Endometrium (tissue), 2 donors: Measurements from ENCODE around the gene NPIPA1.
"Not testable (repeated sequence)": the region's sequence is repeated elsewhere in the genome, so short reads cannot be mapped to it uniquely, and the experiment has no call there.

ENCODE experiments used
- FAIRE-seq: peaks from 2 replicates; lab custom pipeline; 2012; peaks lifted over from hg19 to GRCh38; lab: Jason Lieb, UNC
- donor health status: control.
- donor health status: control.

NPIPA1 gene

DNA sequence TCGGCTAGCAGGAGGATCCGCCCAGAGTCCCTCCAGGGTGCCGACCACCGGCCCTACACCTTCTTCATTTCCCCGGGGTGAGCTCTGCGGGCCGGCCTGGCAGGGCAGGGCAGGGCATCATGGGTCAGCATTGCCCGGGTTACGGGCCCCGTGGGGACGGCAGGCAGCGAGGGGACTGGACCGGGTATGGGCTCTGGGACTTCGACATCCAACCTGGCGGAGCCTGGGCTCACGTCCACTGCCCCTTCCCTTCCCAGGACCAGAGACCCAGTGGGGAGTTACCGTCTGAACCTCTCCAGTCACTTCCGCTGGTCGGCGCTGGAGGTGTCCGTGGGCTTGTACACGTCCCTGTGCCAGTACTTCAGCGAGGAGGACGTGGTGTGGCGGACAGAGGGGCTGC lies 7.0 kb upstream of the NPIPA1 start:
- FAIRE-seq: not testable (repeated sequence)

DNA sequence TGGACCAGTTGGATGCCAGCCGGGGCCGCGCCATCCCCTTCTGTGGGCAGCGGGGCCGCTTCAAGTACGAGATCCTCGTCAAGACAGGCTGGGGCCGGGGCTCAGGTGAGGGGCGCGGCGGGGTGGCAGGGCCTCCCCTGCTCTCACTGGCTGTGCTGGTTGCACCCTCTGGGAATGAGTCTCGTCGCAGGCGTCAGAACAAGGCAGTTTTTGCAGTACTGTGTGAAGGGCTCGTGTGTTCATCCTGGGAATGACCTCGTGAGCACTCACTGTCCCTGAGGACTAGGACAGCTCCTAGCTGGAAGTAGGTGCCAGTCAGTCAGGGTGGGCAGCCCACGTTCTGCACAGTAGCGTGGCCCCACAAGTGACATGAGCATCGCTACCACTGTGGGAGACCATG lies 6.3 kb upstream of the NPIPA1 start:
- FAIRE-seq: not testable (repeated sequence)

DNA sequence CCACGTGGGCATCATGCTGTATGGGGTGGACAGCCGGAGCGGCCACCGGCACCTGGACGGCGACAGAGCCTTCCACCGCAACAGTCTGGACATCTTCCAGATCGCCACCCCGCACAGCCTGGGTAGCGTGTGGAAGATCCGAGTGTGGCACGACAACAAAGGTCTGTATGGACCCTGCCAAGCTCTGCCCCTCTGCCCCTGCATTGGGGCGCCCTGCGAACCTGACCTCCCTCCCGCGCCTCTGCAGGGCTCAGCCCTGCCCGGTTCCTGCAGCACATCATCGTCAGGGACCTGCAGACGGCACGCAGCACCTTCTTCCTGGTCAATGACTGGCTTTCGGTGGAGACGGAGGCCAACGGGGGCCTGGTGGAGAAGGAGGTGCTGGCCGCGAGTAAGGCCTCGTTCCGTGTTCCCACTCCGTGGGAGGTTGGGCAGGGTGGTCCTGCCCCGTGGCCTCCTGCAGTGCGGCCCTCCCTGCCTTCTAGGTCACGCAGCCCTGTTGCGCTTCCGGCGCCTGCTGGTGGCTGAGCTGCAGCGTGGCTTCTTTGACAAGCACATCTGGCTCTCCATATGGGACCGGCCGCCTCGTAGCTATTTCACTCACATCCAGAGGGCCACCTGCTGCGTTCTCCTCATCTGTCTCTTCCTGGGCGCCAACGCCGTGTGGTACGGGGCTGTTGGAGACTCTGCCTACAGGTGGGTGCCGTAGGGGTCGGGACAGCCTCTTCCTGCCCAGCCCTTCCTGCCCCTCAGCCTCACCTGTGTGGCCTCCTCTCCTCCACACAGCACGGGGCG lies 4.5 kb upstream of the NPIPA1 start:
- FAIRE-seq: not testable (repeated sequence)

DNA sequence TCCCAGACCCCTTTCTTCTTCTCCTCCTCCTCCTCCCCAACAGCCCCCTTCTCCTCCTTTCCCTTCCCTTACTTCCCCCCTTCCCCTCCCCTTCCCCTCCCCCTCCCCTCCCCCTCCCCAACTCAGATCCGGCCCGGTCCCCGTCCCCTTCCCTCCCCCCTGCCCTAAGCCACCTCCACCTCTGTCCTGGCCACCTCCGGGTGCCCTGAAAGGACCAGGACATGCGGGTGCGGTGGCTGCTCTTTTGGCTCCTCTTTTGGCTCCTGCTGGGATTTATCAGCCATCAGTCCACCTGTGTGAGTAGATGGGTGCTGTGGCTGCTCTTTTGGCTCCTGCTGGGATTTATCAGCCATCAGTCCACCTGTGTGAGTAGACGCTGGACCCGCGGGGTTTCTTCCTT lies 751 bp downstream of the NPIPA1 start:
- FAIRE-seq: not testable (repeated sequence)

DNA sequence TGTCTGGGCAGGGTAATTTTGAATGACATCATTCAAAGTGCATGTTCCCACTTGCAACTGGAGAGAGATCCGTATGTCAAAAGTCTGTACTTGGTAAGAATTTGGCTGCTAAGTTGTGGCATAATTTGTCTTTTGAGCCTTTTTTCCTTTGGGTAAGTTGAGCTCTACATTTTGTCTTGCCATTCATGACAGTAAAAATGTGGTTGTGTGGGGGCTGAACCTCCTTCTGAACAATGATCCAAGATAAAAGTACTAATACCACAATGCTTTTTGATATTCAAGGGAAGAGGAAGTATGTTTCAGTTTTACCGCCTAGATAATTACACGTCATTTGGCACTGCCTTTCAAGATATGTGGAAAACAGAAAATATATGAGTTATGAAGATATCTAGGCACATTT lies 5.4 kb downstream of the NPIPA1 start:
- FAIRE-seq: not testable (repeated sequence)

DNA sequence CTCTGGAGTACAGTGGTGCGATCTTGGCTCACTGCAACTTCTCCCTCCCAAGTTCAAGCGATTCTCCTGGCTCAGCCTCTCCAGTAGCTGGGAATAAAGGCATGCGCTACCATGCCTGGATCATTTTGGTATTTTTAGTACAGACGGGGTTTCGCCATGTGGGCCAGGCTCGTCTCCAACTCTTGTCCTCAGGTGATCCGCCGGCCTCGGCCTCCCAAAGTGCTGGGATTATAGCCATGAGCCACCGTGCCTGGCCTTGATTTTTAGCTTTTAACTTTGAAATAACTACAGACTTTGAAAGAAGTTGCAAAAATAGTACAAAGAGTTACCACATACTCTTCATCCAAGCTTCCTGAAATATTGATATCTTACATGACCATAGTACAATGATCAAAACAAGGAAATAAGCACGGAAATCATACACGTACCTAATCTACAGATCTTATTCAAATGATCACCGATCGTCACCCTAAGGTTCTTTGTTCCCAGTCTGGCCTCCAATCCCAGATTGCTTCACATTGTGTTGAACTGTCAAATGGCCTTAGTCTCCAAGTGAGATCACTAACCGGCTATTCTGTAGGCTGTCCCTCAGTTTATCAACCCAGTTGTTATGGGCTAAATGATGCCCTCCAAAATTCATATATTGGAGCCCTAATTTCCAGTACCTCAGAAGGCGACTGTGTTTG lies 18.4 kb downstream of the NPIPA1 start:
- no peak for FAIRE-seq

DNA sequence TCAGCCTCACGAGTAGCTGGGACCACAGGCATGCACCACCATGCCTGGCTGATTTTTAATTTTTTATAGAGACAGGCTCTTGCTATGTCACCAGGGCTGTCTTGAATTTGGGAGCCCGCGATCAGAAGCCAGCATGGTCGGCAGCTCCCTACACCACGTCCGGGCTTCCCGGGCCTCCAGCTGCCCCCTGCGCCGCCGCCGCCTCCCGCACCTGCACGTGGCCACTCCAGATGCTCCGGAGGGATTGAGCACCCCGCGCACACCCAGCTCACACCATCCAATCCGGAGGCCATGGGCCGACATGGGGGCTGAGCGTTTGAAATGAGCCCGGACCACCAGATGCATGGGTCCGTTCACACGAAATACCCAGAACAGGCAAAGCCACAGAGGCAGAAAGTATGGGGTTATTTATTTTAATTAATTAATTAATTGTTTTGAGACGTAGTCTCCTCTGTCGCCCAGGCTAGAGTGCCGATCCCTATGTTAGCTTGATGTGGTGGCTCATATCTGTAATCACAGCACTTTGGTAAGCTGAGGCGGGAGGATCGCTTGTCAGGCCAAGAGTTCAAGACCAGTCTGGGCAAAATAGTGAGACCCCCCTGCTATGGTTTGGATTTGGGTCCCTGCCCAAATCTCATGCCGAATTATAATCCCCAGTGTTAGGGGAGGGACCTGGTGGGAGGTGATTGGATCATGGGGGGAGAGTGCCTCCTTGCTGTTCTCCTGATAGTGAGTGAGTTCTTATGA lies 20.5 kb downstream of the NPIPA1 start:
- FAIRE-seq: no peak

DNA sequence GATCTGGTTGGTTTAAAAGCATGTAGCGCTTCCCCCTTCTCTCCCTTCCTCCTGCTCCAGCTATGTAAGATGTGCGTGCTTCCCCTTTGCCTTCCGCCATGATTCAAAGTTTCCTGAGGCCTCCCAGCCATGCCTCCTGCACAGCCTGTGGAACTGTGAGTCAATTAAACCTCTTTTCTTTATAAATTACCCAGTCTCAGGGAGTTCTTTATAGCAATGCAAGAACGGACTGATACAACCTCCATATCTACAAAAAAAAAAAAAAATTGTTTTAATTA lies 21.0 kb downstream of the NPIPA1 start:
- FAIRE-seq: no peak

DNA sequence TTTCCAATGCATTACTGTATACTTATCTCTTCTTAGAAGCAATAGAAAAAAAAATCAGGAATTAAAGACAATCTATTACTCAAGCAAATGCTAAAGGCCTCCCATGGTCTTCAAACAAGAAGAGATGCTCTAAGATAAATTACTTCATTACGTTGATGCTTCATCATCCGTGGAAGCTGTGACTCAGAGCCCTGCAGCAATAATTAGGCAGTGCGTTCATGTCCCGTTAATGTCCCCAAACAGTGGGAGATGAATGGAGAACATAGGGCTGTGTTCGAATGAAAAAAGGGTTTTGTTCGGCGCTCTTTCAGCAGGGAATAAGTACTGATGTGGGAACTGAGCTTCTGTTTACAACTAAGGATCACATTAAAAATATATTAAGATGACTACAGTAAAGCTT lies 21.7 kb downstream of the NPIPA1 start:
- FAIRE-seq: no peak

DNA sequence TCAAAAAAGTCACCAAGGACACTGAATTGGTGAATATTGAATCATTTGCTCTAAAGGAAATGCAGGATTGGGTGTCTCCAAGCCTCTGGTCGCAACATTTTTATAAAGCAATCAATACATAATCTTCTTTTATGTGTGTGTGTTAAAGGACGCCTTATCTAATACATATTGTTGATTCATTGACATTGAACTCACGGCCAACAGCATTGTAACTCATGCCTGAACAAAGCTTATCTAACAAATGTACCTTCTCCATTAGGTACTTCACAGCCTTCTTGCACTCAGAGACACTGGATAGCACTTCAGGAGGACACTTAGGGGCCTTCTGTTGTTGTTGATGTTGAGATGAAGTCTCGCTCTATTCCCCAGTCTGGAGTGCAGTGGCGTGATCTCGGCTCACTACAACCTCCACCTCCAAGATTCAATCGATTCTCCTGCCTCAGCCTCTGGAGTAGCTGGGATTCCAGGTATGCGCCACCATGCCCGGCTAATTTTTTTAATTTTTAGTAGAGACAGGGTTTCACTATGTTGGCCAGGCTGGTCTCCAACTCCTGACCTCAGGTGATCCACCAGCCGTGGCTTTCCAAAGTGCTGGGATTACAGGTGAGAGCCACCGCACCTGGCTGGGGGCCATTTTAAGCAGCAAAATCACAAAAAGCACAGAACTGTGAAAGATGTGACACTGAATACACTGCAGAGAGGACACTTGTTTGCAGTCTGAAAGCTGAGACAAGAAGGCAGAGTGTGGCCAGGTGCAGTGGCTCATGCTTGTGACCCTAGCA lies 24.4 kb downstream of the NPIPA1 start:
- no peak for FAIRE-seq

DNA sequence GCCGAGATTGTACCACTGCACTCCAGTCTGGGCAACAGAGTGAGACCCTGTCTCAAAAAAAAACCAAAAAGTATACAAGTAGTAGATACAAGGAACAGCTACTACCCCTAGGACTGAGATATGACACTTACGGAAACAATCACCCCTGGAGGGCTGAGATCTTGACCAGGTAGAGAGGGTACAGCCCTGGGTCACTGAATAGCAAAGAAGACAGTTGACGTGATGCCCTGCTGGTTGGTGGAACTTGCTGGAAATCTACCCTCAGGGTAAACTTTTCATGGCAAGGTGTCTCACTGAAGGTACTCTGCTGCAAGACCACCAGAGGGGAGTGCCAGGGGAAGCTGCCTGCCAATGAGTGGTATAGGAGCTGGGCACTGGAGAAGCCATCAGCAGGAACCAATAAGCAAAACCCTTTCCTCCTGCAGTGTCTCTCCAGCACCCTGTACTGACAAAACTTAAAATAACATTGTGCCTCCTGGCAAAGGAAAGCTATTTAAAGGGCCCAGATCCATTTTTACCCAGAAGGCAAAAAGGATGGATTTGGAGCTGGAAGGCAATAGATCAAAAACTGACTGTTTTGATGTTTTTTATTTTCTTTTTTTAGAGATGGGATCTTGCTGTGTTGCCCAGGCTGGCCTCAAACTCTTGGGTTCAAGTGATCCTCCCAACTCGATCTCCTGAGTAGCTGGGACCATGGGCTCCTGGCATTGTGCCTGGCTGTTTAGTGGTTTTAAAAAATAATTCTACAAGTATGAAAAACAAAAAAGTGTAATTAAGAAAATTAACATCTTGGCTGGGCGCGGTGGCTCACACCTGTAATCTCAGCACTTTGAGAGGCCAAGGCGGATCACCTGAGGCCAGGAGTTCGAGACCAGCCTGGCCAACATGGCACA lies 26.3 kb downstream of the NPIPA1 start:
- FAIRE-seq: no peak

DNA sequence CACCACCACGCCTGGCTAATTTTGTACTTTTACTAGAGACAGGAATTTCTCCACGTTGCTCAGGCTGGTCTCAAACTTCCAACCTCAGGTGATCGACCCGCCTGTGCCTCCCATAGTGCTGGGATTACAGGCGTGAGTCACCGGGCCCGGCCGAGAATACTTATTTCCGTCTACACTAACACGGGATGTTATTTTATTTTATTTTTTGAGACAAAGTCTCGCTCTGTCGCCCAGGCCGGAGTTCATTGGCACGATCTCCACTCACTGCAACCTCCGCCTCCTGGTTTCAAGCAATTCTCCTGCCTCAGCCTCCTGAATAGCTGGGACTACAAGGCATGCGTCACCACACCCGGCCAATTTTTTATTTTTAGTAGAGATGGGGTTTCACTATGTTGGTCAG lies 28.1 kb downstream of the NPIPA1 start:
- no peak for FAIRE-seq

DNA sequence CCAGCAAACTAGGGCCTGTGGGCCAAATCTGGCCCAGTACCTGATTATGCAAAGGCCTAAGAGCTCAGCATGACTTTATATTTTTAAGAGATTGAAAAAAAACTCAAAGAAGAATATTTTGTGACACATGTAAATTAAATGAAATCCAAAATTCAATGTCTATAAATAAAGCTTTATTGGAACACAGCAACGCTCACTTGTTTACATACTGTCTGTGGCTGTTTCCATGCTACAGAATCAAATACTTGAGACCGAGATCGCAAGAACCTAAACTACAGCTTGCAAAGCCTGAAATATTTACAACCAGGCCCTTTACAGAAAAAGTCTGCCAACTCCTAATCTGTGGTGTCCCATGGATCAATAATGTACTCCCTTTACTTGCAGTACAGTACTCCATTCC lies 32.6 kb downstream of the NPIPA1 start:
- FAIRE-seq: not testable (repeated sequence)

DNA sequence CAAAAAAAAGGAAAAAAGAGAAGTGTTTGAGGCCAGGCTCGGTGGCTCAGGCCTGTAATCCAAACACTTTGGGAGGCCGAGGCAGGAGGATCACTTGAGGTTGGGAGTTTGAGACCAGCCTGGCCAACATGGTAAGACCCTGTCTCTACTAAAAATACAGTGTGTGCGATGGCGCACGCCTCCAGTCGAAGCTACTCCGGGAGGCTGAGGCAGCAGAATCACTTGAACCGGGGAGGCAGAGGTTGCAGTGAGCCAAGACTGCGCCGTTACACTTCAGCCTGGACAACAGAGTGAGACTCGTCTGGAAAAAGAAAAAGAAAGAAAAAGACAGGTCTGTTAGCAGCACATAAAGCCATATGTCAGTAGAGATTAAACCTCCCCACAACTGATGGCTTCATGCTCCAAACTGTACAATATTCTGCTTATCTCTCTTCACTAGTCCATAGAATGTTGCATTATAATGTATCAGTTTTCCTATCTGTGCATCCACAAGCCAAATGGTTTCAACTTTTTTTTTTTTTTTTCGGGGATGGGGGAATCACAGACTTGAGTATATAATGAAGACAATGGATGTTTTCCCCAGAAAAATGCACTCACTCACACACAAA lies 34.5 kb downstream of the NPIPA1 start:
- FAIRE-seq: not testable (repeated sequence)

DNA sequence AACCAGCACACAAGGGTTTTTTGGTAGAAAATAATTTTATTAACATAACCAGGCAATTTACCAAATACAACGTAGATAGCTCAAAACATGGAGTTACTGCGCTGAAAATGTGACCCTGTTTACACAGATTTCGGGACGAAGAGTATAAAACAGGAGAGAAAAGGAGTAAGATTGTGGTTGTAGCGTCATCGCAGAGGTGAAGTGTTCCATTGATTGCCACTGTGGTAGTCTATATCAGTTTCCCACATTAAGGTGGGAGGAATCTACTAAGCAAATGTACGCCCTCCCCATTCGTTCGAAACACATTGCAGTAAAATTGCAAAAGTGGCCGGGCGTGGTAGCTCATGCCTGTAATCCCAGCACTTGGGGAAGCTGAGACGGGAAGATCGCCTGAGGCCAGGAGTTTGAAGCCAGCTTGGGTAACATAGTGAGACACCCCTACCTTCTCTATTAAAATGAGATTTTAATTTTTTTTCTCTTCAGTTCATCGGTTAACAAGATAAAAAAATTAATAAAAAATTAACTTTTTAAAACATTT lies 36.6 kb downstream of the NPIPA1 start:
- FAIRE-seq: not testable (repeated sequence)

DNA sequence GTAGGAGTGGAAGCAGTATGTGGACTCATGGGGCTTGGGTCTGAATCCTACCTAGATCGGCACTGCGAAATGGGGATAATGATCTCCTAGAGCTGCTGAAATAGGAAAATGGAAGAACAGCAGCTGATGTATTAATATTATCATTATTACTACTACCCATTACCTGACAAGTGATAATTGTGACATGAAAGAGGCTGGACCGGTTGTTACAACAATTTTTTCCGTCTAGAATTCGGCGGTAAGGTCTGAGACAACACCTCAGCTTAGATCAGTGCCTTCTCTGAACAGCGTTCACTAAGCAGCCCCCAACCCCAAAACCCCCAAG lies 37.0 kb downstream of the NPIPA1 start:
- not testable (repeated sequence) for FAIRE-seq

DNA sequence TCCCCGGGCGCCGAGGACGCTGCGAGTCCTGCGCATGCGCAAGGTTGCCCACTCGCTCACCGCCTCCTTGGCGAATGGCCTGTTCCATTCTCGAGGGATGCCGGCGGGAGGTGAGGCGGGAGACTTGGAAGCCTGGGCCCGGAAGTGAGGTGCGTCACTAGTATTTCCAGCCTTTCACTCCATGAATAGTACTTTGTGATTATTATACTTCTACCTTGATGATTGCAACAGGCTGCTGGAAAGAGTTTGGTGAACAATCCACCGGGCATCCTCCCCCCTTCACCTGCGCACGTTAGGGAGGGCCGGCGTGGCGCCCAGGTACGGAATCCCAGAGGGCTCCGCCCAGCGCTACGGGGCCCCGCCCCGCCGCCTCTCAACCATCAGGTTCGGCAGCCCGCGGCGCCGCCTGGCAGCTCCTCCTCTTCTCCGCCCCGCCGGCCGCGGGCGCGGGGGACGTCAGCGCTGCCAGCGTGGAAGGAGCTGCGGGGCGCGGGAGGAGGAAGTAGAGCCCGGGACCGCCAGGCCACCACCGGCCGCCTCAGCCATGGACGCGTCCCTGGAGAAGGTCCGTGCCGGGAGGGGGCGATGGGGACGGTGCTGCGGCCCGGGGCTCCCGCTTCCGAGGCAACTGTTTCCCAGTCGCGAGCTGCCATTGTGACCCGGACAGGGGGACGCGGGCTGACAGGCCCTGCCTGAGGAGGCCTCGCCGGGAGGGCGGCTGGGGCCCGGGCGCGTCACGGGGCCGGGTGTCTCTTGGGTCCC lies 37.6 kb downstream of the NPIPA1 start, which contains the start of gene PDXDC1:
Gene PDXDC1 (plus strand): TSS at position 371 of the 762 bp plus-strand sequence. CDS start 174 bp downstream, at position 545.
- not testable (repeated sequence) for FAIRE-seq

DNA sequence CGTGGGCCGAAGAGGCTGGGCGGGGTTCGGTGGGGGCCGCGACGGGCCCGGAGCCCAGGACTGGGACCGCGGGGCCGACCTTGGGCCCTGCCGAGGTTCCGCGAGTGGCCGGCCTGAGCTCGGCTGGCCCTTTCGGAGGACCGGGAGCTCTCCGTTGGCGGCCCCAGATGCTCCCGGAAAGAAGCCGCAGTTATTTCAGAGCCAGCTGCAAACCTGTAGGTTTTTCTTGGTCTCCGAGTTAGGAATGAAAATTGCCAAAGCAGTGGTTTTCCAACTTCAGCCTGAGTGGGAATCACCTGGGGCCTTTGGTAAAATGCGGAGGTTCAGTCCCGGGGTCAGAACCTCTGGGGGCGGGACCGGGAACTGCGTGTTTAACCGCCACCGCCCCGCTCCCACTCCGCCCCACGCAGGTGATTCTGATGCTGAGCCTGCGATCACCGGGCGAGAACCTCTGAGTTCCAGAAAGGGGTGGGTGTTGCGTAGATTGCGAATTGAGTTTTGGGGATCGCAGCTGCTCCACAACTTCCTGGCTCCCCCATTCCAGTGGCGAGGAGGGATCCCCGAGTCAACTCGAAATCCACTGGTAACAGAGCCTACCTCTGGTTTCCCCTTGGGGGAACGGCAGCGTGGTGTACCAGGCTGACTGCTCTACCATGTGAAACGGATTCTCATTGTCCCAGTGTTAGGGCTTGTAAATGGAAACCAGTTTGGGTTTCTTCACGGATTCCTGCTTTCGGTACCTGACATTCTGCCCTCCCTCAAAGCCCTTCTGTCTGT lies 38.4 kb downstream of the NPIPA1 start:
- FAIRE-seq: not testable (repeated sequence)
